Measurements from ENCODE around the gene CYP24A1.

CYP24A1 gene

DNA sequence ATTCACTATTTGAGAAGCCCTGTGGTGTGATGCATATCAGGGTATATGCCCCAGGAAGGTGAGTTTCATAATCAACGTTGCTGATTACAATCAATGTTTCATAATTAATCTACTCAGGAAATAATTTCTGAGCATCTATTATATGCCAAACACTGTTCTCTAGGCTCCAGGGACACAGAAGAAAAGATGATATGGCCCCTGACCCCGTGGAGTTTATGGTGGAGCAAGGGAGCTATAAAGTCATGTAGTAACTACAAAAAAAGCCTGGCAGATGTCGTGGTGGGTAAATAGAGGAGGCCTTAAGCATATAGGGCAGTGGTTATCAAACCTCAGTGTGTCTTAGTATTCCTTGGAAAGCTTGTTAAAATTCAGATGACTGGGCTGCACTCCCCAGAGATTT lies 63.3 kb downstream of the CYP24A1 start:
- no peak for DNase-seq

DNA sequence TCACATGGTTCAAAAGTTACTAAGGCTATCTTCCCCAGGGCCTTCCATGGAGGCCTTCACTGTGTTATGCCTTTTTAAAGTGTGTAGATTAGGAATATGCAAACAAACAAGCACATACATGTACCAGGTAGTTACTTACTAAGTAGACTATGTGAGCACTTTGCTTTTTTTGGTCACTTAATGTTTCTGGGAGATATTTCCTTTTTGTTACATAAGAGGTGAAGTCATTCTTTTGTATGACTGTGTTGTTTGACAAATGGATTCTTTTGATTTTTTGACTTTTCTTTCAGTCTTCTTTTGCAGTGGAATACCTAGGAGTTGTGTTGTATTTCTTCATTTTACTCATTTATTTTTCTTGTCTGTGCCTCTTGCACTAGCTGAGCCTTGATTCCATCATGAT lies 63.7 kb downstream of the CYP24A1 start:
- no peak for DNase-seq

DNA sequence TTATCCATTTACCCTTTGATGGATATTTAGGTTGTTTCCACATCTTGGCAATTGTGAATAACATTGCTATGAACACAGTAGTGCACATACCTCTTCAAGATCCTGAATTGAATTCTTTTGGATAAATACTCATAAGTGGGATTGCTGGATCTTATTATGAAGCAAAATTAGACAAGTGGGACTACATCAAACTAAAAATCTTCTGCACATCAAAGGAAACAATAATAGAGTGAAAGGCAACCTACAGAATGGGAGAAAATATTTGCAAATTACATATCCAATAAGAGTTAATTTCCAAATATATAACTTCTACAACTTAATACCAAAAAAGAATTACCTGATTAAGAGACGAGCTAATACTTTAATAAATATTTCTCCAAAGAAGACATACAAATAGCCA lies 65.0 kb downstream of the CYP24A1 start:
- DNase-seq: no peak

DNA sequence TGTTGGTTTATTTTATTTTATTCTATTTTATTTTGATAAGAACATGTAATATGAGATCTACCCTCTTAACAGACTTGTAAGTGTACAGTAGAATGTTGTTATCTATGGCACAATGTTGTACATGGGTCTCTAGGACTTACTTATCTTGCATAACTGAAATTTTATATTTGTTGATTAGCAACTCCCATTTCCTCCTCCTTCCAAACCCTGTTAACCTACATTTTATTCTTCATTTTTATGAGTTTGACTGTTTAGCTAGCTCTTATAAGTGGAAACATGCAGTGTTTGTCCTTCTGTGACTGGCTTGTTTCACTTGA lies 65.5 kb downstream of the CYP24A1 start:
- DNase-seq: no peak

DNA sequence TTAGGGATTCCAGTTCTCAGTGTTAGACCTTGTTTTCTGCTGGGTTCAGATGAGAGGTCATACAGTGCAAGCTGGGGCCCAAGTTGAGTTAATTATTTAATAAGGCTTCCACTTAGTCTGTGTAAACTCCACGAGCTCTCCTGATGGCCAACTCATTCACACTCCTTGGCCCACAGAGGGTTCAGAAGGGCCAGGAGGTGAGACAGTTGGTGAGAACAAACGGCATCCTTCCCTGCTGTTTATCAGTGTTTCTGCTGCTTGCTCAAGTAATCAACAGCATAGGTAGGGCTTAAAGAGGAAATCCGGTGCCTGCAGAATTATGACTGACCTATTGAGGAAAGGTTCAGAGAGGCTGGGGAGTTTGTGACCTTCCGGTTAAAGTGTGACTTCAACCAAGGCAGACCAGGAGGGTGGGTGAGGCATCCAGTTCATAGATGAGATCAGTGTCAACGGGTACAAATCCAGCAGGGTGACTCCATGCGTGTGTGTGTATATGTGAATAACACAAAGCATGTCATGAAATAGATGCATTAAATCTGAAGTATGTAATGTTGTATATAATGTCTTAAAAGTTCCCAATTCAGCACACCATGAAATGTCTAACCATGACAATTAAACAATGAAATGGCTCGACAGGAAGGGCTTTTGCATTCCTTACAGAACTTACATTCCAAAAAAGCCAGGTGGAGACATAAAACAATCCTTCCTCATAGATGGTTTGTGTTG lies 66.0 kb downstream of the CYP24A1 start:
- no peak for DNase-seq

DNA sequence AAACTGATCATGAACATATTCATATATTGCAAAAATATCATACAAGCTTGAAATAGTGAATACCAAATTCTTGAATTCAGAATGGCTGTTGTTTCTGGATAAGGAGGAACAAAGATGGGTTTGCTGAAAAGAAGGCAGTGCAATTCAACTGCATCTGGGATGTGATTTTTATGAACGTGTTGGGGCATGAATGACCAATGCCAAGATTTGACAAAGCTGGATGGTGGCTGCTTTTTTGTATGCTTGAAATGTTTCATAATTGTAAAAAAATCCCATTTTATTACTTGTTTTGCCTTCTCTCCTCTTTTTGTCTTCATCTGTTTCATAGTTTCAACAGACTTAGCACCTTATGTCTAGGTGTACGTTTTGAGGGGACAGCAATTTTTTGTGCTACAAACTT lies 66.6 kb downstream of the CYP24A1 start:
- DNase-seq: no peak

DNA sequence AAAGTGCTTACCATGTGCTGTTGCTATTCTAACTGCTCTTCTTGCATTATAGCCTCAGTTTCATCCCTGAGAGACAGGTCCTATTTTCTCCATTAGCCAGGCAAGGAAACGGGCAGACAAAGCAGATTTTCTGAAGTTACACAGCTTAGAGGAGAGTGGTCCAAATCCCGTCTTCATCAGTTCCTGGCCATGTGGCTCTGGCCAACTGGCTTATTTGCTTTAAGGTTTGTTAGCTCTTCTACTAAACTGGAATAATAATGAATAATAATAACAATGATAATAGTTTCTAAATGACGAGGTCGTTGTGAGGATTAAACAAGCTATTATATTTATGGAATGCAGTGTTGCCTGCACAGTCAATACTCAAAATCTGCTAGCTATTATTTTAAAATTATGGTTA lies 67.6 kb downstream of the CYP24A1 start:
- no peak for DNase-seq

DNA sequence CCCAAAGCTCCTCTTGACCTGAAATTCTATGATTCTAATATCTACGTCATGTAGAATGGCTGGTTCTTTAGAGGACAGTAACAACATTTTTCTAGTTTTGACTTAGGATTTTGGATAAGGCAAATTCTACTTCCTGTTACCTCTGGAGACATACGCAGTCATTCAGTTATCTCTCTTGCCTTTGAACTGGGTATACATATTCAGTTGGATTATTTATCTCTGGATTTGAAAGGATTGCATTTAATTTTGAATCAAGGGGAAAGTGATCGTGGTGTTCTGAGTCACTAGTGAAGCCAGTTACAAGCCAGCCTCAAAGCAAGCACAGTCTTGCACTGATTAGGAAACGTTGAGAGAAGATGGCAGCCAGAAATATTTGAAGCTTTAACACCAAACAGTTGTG lies 68.1 kb downstream of the CYP24A1 start:
- no peak for DNase-seq

DNA sequence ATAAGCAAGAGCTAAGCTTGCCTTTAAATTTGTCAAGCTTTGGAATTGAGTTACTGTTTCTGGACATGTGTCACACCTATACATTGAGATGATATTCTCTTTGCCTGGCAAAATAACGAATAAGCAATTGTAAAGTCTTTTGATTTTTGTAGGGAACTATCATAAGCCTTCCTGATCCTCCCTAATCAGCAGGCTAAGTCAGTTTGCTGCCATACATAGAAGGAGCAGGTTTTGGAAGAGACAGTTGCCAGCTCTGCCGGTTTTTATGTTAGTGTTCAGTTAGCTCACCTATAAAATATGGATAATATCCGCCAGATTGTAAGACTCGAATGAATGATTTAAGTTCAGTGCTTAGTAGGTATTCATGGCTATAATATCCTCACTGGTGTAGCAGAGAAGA lies 69.0 kb downstream of the CYP24A1 start:
- DNase-seq: no peak

DNA sequence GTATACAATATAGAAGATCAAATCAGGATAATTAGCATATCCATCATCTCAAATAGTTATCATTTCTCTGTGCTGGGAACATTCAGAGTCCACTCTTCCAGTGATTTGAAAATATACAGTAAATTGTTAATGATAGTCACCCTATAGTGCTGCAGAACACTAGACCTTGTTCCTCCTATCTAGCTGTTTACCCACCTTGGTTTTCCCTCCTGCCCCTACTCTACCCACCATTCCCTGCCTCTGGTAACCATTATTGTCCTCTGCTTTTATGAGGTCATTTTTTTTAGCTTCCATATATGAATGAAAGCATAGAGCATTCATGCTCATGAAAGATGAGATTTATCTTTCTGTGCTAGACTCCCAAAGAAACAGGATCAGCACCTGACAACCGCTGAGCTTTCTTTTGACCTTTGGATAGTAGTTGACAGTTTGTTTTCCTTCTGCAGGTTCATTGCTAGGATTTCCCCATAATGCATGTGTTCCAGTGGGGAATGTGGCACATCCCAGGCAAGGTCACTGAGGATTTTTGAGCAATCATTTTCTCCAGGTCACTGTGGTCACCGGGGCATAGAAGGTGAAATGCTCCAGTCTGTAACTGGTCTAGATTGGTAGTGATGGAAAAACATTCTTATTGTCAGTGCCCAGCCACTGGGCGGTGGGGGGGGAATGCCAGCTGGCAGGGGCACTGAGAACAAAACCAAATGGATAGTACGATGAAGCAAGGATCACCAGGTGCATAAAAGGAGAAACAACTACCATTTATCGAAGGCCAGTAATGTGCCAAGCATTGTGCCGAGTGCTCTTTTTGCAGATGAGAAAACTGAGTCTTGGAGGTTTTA lies 69.8 kb downstream of the CYP24A1 start:
- DNase-seq: no peak

Measured in COR-L47 (cell line).